Neuronal stem cell (in vitro differentiated cells): ENCODE measurements around the gene CPNE1.

ENCODE experiments used
- DNase-seq: peaks from one replicate; pipeline ENCODE4 v3.0.0-alpha.2; 2013; ENCODE audit warnings: low spot score
- H2AFZ ChIP-seq: one replicate; pipeline ENCODE4 v1.6.1; 2013; ENCODE audit warnings: mild to moderate bottlenecking, low read length, inconsistent platforms
- H2AK5ac ChIP-seq: 2 replicates; pipeline ENCODE4 v1.6.1; 2013; ENCODE audit warnings: low read depth, mild to moderate bottlenecking, inconsistent platforms, low read length, moderate library complexity, mixed read lengths
- H2BK120ac ChIP-seq: 2 replicates; pipeline ENCODE4 v1.6.1; 2013; ENCODE audit warnings: low read depth, mild to moderate bottlenecking, inconsistent platforms, low read length, moderate library complexity, mixed read lengths
- H2BK12ac ChIP-seq: one replicate; pipeline ENCODE4 v1.6.1; 2013; ENCODE audit warnings: low read length, inconsistent platforms
- H2BK15ac ChIP-seq: 2 replicates; pipeline ENCODE4 v1.6.1; 2013; ENCODE audit warnings: mild to moderate bottlenecking, low read length, inconsistent platforms, mixed read lengths
- H2BK5ac ChIP-seq: one replicate; pipeline ENCODE4 v1.6.1; 2013; ENCODE audit warnings: inconsistent platforms, mild to moderate bottlenecking, low read length, moderate library complexity
- H3K14ac ChIP-seq: one replicate; pipeline ENCODE4 v1.6.1; 2013; ENCODE audit warnings: low read length, inconsistent platforms
- H3K18ac ChIP-seq: 2 replicates; pipeline ENCODE4 v1.6.1; 2013; ENCODE audit warnings: low read length, inconsistent platforms
- H3K23ac ChIP-seq: 2 replicates; pipeline ENCODE4 v1.6.1; 2013; ENCODE audit warnings: low read depth, mild to moderate bottlenecking, mixed read lengths, low read length, inconsistent platforms; ENCODE audit not compliant: poor library complexity
- H3K27ac ChIP-seq: replicated peaks from 3 replicates; pipeline ENCODE4 v1.5.1; 2013; ENCODE audit warnings: low read length, inconsistent platforms
- H3K27me3 ChIP-seq, 3 experiments: 2 replicates each; pipeline ENCODE4 v1.6.1; 2013; ENCODE audit warnings: low read length in 3 of 3, mild to moderate bottlenecking in 2 of 3, inconsistent platforms in 1 of 3, low read depth in 1 of 3, mixed read lengths in 1 of 3, moderate library complexity in 1 of 3; ENCODE audit not compliant: control insufficient read depth in 3 of 3, insufficient read depth in 3 of 3
- H3K36me3 ChIP-seq, 2 donors: replicated peaks in 1 of 2; 2 replicates each; pipeline ENCODE4 v1.6.1; 2013; ENCODE audit warnings: low read length in 2 of 2; ENCODE audit not compliant: control insufficient read depth in 2 of 2, insufficient read depth in 2 of 2
- H3K4ac ChIP-seq: 2 replicates; pipeline ENCODE4 v1.6.1; 2013; ENCODE audit warnings: inconsistent platforms, mild to moderate bottlenecking, low read length, moderate library complexity
- H3K4me1 ChIP-seq, 2 donors: 1 replicate in 1 of 2; 2 replicates in 1 of 2; pipeline ENCODE4 v1.6.1; 2013; ENCODE audit warnings: low read length in 2 of 2, low read depth in 1 of 2; ENCODE audit not compliant: control insufficient read depth in 2 of 2, insufficient read depth in 1 of 2
- H3K4me2 ChIP-seq: one replicate; pipeline ENCODE4 v1.6.1; 2013; ENCODE audit warnings: mild to moderate bottlenecking, low read length, inconsistent platforms; ENCODE audit not compliant: insufficient read depth, poor library complexity, severe bottlenecking
- H3K4me3 ChIP-seq, 2 donors: 2 replicates each; pipeline ENCODE4 v1.5.1; 2013; ENCODE audit warnings: low read length in 2 of 2, mild to moderate bottlenecking in 2 of 2, inconsistent platforms in 1 of 2, moderate library complexity in 1 of 2
- H3K79me1 ChIP-seq: one replicate; pipeline ENCODE4 v1.6.1; 2013; ENCODE audit warnings: low read depth, mild to moderate bottlenecking, inconsistent platforms, low read length, moderate library complexity
- H3K9ac ChIP-seq: one replicate; pipeline ENCODE4 v1.6.1; 2013; ENCODE audit warnings: mild to moderate bottlenecking, low read depth, low read length, inconsistent platforms; ENCODE audit not compliant: poor library complexity
- H3K9me3 ChIP-seq, 2 donors: replicated peaks in 1 of 2; 2 replicates each; pipeline versions ENCODE3 to v1.6.1; 2013; ENCODE audit warnings: low read length in 2 of 2, mild to moderate bottlenecking in 2 of 2, inconsistent platforms in 1 of 2, low read depth in 1 of 2, mixed read lengths in 1 of 2, moderate library complexity in 1 of 2; ENCODE audit not compliant: control insufficient read depth in 2 of 2, insufficient read depth in 1 of 2
- H4K8ac ChIP-seq: one replicate; pipeline ENCODE4 v1.6.1; 2013; ENCODE audit warnings: low read depth, mild to moderate bottlenecking, inconsistent platforms, low read length, moderate library complexity
- H4K91ac ChIP-seq: one replicate; pipeline ENCODE4 v1.6.1; 2013; ENCODE audit warnings: low read length, low read depth, mild to moderate bottlenecking, inconsistent platforms; ENCODE audit not compliant: poor library complexity
- WGBS, 2 donors: extraction: QIAGEN DNeasy Blood & Tissue Kit; methylation state at CpG; one replicate each; pipeline ENCODE4 v1.1.7; 2013; ENCODE audit warnings: missing lambda C conversion rate in 2 of 2, mixed read lengths in 1 of 2; ENCODE audit not compliant: insufficient read length in 2 of 2, insufficient replicate concordance in 1 of 2; ENCODE audit errors: extremely low coverage in 2 of 2; 5-methylcytosine and 5-hydroxymethylcytosine counted together

CPNE1 gene

DNA sequence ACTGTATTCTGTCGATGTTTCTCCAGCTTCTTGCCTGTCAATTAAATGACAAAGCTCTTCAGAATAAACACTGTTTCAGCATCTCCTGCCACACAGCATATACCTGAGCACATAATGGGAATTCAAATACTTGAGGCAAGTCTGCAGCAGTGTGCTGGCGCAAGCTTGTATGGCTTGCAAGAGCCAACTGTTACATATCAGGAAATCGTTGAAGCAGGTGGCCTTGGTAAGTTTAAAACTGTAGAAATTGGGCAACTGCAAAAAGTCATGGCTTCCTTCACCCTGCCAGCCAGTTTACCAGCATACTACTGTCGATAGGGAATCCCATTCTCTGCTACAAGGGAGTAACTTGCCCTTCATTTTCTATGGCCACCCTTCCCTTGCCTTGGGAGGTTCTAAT is 23.0 kb downstream of the CPNE1 start:
- H2BK12ac ChIP-seq = no peak overlapping the region
- H3K4me3 ChIP-seq = no peak overlapping the region
- H2AFZ ChIP-seq = no peak overlapping the region
- H4K91ac ChIP-seq = no peak overlapping the region
- no CpG with 5 or more reads among the region's 4 CpGs for WGBS, 2 donors
- H2BK15ac ChIP-seq = no peak overlapping the region
- no peaks in the 10 kb centered on the region for H3K27me3 ChIP-seq
- no peak overlapping the region for H3K18ac ChIP-seq
- no peak overlapping the region for H3K23ac ChIP-seq
- peaks cover 6% of the 10 kb centered on the region for H3K79me1 ChIP-seq
- H2BK5ac ChIP-seq = no peak overlapping the region
- no peak overlapping the region for H2AK5ac ChIP-seq
- no peak overlapping the region for H3K9ac ChIP-seq
- H3K14ac ChIP-seq = no peak overlapping the region
- no peak overlapping the region for H3K27ac ChIP-seq
- H3K4me2 ChIP-seq = no peak overlapping the region
- H3K9me3 ChIP-seq = no peaks in the 10 kb centered on the region
- H2BK120ac ChIP-seq = no peak overlapping the region
- peaks cover 0 to 2% of the 10 kb centered on the region in 2 donors for H3K4me1 ChIP-seq
- H4K8ac ChIP-seq = no peak overlapping the region
- peaks cover 0 to 24% of the 10 kb centered on the region in 2 donors for H3K36me3 ChIP-seq
- DNase-seq = no peak
- H3K4ac ChIP-seq = no peak overlapping the region

DNA sequence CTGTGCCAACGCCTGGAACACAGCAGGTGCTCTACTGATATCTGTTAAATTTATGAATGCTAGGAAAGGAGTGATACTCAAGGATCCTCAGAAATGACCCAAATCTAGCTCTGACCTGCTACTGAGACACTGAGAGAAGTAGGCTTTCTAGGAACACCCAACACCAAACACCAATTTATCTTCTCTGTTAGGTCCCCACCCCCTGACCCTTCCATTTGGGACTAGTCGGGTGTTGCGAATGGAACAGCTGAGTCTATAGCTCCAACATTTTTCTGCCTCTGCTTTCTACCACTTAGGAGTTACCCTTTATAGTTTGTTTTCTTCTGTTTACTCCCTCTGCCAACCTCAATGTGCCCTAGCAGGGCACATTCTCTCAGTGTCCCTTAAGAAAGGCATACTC is 24.0 kb downstream of the CPNE1 start:
- Histone ChIP-seq H3K36me3 (peaks cover 0 to 18% of the 10 kb centered on the region in 2 donors), H3K4me2 (no peak overlapping the region), H2AK5ac (no peak overlapping the region), H3K9ac (no peak overlapping the region), H2BK120ac (no peak overlapping the region), H3K23ac (no peak overlapping the region), H2BK15ac (no peak overlapping the region), H4K8ac (no peak overlapping the region), H3K79me1 (peaks cover 6% of the 10 kb centered on the region), H3K9me3 (no peaks in the 10 kb centered on the region), H3K14ac (no peak overlapping the region), H3K4me3 (no peak overlapping the region), H3K27me3 (no peaks in the 10 kb centered on the region), H3K27ac (no peak overlapping the region), H2BK12ac (no peak overlapping the region), H4K91ac (no peak overlapping the region), H3K4me1 (peaks cover 0 to 2% of the 10 kb centered on the region in 2 donors), H2AFZ (no peak overlapping the region), H3K4ac (no peak overlapping the region), H3K18ac (no peak overlapping the region), H2BK5ac (no peak overlapping the region)
- no peak for DNase-seq
- WGBS, 2 donors = no CpG with 5 or more reads among the region's 3 CpGs

GRCh38 chr20:35638751-35639150 is 25.9 kb downstream of the CPNE1 start:
- H3K9ac ChIP-seq = no peak overlapping the region
- no peak overlapping the region for H3K18ac ChIP-seq
- H3K79me1 ChIP-seq = peaks cover 9% of the 10 kb centered on the region
- no peak overlapping the region for H3K4ac ChIP-seq
- H2BK5ac ChIP-seq = no peak overlapping the region
- no peak for DNase-seq
- H2BK120ac ChIP-seq = no peak overlapping the region
- no peak overlapping the region for H2BK12ac ChIP-seq
- H2AK5ac ChIP-seq = no peak overlapping the region
- H3K27ac ChIP-seq = no peak overlapping the region
- no peak overlapping the region for H4K91ac ChIP-seq
- H3K14ac ChIP-seq = no peak overlapping the region
- H3K4me1 ChIP-seq = peaks cover 0 to 2% of the 10 kb centered on the region in 2 donors
- H2AFZ ChIP-seq = no peak overlapping the region
- peaks cover 0 to 12% of the 10 kb centered on the region in 2 donors for H3K36me3 ChIP-seq
- no CpG with 5 or more reads among the region's 2 CpGs for WGBS, 2 donors
- H3K9me3 ChIP-seq = no peaks in the 10 kb centered on the region
- no peak overlapping the region for H3K4me3 ChIP-seq
- H4K8ac ChIP-seq = no peak overlapping the region
- H3K4me2 ChIP-seq = no peak overlapping the region
- no peak overlapping the region for H2BK15ac ChIP-seq
- no peaks in the 10 kb centered on the region for H3K27me3 ChIP-seq
- no peak overlapping the region for H3K23ac ChIP-seq

GRCh38 chr20:35637276-35637675 is 27.4 kb downstream of the CPNE1 start:
- Histone ChIP-seq H4K8ac (no peak overlapping the region), H2BK12ac (no peak overlapping the region), H4K91ac (no peak overlapping the region), H2AFZ (no peak overlapping the region), H3K27me3 (no peaks in the 10 kb centered on the region), H2BK15ac (no peak overlapping the region), H3K4me1 (peaks cover 0 to under 1% of the 10 kb centered on the region in 2 donors), H2AK5ac (no peak overlapping the region), H3K9me3 (no peaks in the 10 kb centered on the region), H3K14ac (no peak overlapping the region), H3K4me2 (no peak overlapping the region), H3K79me1 (peaks cover 15% of the 10 kb centered on the region), H3K23ac (no peak overlapping the region), H2BK120ac (no peak overlapping the region), H3K4ac (no peak overlapping the region), H3K36me3 (peaks cover 5 to 15% of the 10 kb centered on the region in 2 donors), H3K9ac (no peak overlapping the region), H3K4me3 (no peak overlapping the region), H3K27ac (no peak overlapping the region), H2BK5ac (no peak overlapping the region), H3K18ac (no peak overlapping the region)
- no CpG with 5 or more reads among the region's 6 CpGs for whole genome bisulfite sequencing, 2 donors
- no peak for DNase-seq
